ENCODE data around the gene FBXL3.

DNA sequence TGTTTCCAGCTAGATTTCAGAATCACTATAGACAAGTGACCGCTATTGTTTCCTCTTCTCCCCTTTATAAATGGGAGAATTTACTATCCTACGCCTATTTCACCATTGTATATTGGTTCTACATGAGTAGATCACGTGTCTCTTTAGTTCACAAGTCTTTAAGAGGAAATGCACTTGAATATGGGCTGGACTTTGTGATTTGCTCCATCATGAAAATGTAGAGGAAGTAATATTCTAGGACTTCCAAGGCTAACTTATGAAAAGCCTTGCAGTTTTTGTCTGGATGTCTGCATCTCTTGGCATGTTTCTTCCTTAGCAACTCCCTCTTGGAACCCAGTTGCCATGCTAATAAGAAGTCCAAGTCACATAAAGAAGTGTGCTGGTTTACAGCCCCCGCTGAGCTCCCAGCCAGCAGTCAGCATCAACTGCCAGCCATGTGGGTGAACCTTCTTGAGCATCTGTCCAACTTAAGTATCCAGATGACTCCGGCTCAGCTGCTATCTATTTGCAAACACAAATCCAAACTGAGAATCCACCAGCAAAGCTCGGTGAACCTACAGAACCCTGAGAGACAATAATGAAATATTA lies 4.8 kb upstream of the FBXL3 start:
- TF ChIP-seq EZH2phosphoT487 (IDR thresholded peaks at IDR 0.05; ENCODE audit: unreplicated experiment) (no peak), CTCF (conservative IDR thresholded peaks at IDR 0.05; ENCODE audit: low read depth in 2 of 2) (no peak), EZH2 (IDR thresholded peaks at IDR 0.05; ENCODE audit: low read depth, unreplicated experiment) (no peak), POLR2AphosphoS5 (IDR thresholded peaks at IDR 0.05; ENCODE audit: low read depth) (no peak), CREB1 (CRISPR knock-in tag; IDR thresholded peaks at IDR 0.05; ENCODE audit: low read depth) (no peak), JUNB (IDR thresholded peaks at IDR 0.05; ENCODE audit: unreplicated experiment) (no peak), ZNF331 (CRISPR knock-in tag; IDR thresholded peaks at IDR 0.05; ENCODE audit: low read depth) (no peak), STAT1 (IDR thresholded peaks at IDR 0.05; ENCODE audit: unreplicated experiment) (no peak)
- TF ChIP-seq, protein P1, sequence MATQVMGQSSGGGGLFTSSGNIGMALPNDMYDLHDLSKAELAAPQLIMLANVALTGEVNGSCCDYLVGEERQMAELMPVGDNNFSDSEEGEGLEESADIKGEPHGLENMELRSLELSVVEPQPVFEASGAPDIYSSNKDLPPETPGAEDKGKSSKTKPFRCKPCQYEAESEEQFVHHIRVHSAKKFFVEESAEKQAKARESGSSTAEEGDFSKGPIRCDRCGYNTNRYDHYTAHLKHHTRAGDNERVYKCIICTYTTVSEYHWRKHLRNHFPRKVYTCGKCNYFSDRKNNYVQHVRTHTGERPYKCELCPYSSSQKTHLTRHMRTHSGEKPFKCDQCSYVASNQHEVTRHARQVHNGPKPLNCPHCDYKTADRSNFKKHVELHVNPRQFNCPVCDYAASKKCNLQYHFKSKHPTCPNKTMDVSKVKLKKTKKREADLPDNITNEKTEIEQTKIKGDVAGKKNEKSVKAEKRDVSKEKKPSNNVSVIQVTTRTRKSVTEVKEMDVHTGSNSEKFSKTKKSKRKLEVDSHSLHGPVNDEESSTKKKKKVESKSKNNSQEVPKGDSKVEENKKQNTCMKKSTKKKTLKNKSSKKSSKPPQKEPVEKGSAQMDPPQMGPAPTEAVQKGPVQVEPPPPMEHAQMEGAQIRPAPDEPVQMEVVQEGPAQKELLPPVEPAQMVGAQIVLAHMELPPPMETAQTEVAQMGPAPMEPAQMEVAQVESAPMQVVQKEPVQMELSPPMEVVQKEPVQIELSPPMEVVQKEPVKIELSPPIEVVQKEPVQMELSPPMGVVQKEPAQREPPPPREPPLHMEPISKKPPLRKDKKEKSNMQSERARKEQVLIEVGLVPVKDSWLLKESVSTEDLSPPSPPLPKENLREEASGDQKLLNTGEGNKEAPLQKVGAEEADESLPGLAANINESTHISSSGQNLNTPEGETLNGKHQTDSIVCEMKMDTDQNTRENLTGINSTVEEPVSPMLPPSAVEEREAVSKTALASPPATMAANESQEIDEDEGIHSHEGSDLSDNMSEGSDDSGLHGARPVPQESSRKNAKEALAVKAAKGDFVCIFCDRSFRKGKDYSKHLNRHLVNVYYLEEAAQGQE (IDR thresholded peaks at IDR 0.05; ENCODE audit: unreplicated experiment) = no peak
- TF ChIP-seq, protein P2, sequence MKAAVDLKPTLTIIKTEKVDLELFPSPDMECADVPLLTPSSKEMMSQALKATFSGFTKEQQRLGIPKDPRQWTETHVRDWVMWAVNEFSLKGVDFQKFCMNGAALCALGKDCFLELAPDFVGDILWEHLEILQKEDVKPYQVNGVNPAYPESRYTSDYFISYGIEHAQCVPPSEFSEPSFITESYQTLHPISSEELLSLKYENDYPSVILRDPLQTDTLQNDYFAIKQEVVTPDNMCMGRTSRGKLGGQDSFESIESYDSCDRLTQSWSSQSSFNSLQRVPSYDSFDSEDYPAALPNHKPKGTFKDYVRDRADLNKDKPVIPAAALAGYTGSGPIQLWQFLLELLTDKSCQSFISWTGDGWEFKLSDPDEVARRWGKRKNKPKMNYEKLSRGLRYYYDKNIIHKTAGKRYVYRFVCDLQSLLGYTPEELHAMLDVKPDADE (IDR thresholded peaks at IDR 0.05) = no peak
